ENCODE results near the gene KIF9.

The KIF9 gene

GRCh38 chr3:47266709-47267489 lies 15.7 kb downstream of the KIF9 start:
- Histone ChIP-seq H3K4me2 (ENCODE audit: insufficient read depth, low read length) (peak overlapping the region; percentile 10; the same call in 1 of the 2 replicates), H3K36me3 (ENCODE audit: insufficient read depth, low read length) (no peaks in the 10 kb centered on the region), H3K79me2 (ENCODE audit: insufficient read depth, low read length) (no peaks in the 10 kb centered on the region), H3K4me1 (ENCODE audit: insufficient read depth, low read length) (peaks cover 24% of the 10 kb centered on the region), H3K27me3 (ENCODE audit: insufficient read depth, low read length, poor library complexity) (no peaks in the 10 kb centered on the region), H3K4me3 (ENCODE audit: low read depth in 1 of 2, low read length in 2 of 2) (no peak overlapping the region), H3K9ac (ENCODE audit: low read depth, low read length) (no peak overlapping the region), H3K27ac (ENCODE audit: low read length) (no peak overlapping the region), H4K20me1 (ENCODE audit: insufficient read depth, low read length) (no peaks in the 10 kb centered on the region), H3K9me3 (ENCODE audit: insufficient read depth, low read length, severe bottlenecking) (no peaks in the 10 kb centered on the region), H2AFZ (ENCODE audit: low read depth, low read length) (no peak overlapping the region)
- ATAC-seq (ENCODE audit: insufficient read depth, low read depth) (peak; percentile 99), DNase-seq (peak; percentile 92)
- TF ChIP-seq, protein P1, sequence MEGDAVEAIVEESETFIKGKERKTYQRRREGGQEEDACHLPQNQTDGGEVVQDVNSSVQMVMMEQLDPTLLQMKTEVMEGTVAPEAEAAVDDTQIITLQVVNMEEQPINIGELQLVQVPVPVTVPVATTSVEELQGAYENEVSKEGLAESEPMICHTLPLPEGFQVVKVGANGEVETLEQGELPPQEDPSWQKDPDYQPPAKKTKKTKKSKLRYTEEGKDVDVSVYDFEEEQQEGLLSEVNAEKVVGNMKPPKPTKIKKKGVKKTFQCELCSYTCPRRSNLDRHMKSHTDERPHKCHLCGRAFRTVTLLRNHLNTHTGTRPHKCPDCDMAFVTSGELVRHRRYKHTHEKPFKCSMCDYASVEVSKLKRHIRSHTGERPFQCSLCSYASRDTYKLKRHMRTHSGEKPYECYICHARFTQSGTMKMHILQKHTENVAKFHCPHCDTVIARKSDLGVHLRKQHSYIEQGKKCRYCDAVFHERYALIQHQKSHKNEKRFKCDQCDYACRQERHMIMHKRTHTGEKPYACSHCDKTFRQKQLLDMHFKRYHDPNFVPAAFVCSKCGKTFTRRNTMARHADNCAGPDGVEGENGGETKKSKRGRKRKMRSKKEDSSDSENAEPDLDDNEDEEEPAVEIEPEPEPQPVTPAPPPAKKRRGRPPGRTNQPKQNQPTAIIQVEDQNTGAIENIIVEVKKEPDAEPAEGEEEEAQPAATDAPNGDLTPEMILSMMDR (IDR thresholded peaks at IDR 0.05; ENCODE audit: borderline replicate concordance, extremely low read depth, low read length, poor library complexity, severe bottlenecking), result no peak
- TF ChIP-seq EZH2 (IDR thresholded peaks at IDR 0.05; ENCODE audit: borderline replicate concordance, low read depth, low read length, severe bottlenecking), result no peak

DNA sequence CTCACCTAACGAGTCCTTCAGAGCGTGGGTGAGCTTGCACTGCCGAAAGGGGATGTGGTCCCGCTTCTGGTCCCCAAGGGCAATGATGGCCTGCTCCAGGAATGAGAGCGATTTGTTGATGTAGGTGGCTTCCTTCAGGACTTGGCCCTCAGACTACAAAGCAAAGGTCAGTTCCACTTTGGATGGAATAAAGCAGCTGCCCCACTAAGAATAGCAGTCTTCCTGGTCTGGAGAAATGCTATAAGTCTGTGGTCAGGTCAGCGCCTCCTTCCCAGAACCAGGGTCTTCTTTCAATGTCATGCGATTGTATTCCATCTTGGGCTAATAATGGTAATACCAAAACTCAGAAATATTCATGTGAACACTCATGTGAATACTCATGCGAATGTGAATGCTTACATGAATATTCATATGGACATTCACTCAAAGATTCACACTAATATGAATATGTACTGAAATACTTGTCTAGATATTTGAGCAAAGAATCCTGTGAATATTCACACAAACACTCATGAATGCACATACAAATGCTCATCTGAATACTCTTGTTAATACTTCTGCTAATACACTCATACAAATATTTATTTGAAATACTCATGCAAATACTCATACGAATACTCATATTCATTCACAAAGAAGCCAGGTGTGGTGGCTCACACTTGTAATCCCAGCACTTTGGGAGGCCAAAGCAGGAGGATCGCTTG lies 16.7 kb downstream of the KIF9 start:
- Histone ChIP-seq H3K4me1 (ENCODE audit: insufficient read depth, low read length) (peaks cover 24% of the 10 kb centered on the region), H3K9ac (ENCODE audit: low read depth, low read length) (no peak overlapping the region), H3K9me3 (ENCODE audit: insufficient read depth, low read length, severe bottlenecking) (no peaks in the 10 kb centered on the region), H3K36me3 (ENCODE audit: insufficient read depth, low read length) (no peaks in the 10 kb centered on the region), H3K27ac (ENCODE audit: low read length) (no peak overlapping the region), H3K4me3 (ENCODE audit: low read depth in 1 of 2, low read length in 2 of 2) (no peak overlapping the region), H3K4me2 (ENCODE audit: insufficient read depth, low read length) (no peak overlapping the region), H3K27me3 (ENCODE audit: insufficient read depth, low read length, poor library complexity) (no peaks in the 10 kb centered on the region), H2AFZ (ENCODE audit: low read depth, low read length) (no peak overlapping the region), H3K79me2 (ENCODE audit: insufficient read depth, low read length) (no peaks in the 10 kb centered on the region), H4K20me1 (ENCODE audit: insufficient read depth, low read length) (no peaks in the 10 kb centered on the region)
- no peak for ATAC-seq (ENCODE audit: insufficient read depth, low read depth)
- no peak for DNase-seq
- TF ChIP-seq, protein P1 (IDR thresholded peaks at IDR 0.05; ENCODE audit: borderline replicate concordance, extremely low read depth, low read length, poor library complexity, severe bottlenecking), result no peak
- no peak for TF ChIP-seq EZH2 (IDR thresholded peaks at IDR 0.05; ENCODE audit: borderline replicate concordance, low read depth, low read length, severe bottlenecking)

DNA sequence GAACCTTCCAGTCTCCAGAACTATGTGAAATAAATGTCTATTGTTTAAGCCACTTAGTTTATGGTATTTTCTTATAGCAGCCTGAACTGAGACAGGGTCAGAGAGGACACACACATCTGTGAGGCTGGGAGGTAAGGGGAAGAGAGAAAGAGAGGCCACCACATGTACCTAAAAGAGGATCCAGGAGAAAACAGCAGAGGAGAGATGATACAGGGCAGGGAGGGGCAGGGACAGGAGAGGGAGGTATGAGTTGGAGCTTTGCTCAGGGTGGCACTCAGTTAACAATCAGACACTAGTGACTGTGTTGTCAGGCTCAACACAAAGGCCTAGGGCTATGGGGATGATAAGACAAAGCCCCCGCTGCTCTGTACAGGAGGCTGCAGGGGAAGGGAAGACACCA lies 17.6 kb downstream of the KIF9 start:
- no peaks in the 10 kb centered on the region for H3K9me3 ChIP-seq (ENCODE audit: insufficient read depth, low read length, severe bottlenecking)
- H4K20me1 ChIP-seq (ENCODE audit: insufficient read depth, low read length), result no peaks in the 10 kb centered on the region
- H3K4me1 ChIP-seq (ENCODE audit: insufficient read depth, low read length), result peaks cover 24% of the 10 kb centered on the region
- no peak for DNase-seq
- H2AFZ ChIP-seq (ENCODE audit: low read depth, low read length), result no peak overlapping the region
- TF ChIP-seq, protein P1 (IDR thresholded peaks at IDR 0.05; ENCODE audit: borderline replicate concordance, extremely low read depth, low read length, poor library complexity, severe bottlenecking), result no peak
- TF ChIP-seq EZH2 (IDR thresholded peaks at IDR 0.05; ENCODE audit: borderline replicate concordance, low read depth, low read length, severe bottlenecking), result no peak
- no peaks in the 10 kb centered on the region for H3K79me2 ChIP-seq (ENCODE audit: insufficient read depth, low read length)
- no peak overlapping the region for H3K27ac ChIP-seq (ENCODE audit: low read length)
- H3K36me3 ChIP-seq (ENCODE audit: insufficient read depth, low read length), result no peaks in the 10 kb centered on the region
- H3K27me3 ChIP-seq (ENCODE audit: insufficient read depth, low read length, poor library complexity), result no peaks in the 10 kb centered on the region
- H3K4me3 ChIP-seq (ENCODE audit: low read depth in 1 of 2, low read length in 2 of 2), result no peak overlapping the region
- ATAC-seq (ENCODE audit: insufficient read depth, low read depth), result no peak
- no peak overlapping the region for H3K9ac ChIP-seq (ENCODE audit: low read depth, low read length)
- H3K4me2 ChIP-seq (ENCODE audit: insufficient read depth, low read length), result no peak overlapping the region

Data from DND-41 (cell line).